HCT116 (cell line): ENCODE data around the gene ZNF718. TPM values are rescaled to one million over a fixed set of nuclear protein-coding genes. Genes with fewer than 3 reads are reported as not detected.

ENCODE experiments used
- ATAC-seq: fragments of 200-7000 bp; cut with Tn5 transposase; 2 replicates; pipeline ENCODE4 v1.9.1; 2020; ENCODE audit warnings: mild to moderate bottlenecking, moderate library complexity
- BruUV-seq: library from RNA; stranded (reverse); fragments of 400-500 nt; replicated peaks from 2 replicates; lab custom pipeline; 2021; lab: Mats Ljungman, UMichigan
- CTCF ChIA-PET: fragments of 300-600 bp; sonication (Branson Sonifier 250); formaldehyde crosslinking; loops from one replicate; lab custom pipeline; 2021; ENCODE audit warnings: antibody characterized with exemption; lab: Charles Lee
- POLR2A ChIA-PET: fragments of 300-600, 350-600 bp; sonication (Branson Sonifier 250); formaldehyde crosslinking; loops from one replicate; lab custom pipeline; 2021; ENCODE audit warnings: antibody characterized with exemption; lab: Charles Lee
- RAD21 ChIA-PET, 2 experiments: fragments of 300-600 bp; sonication (Branson Sonifier 250); formaldehyde crosslinking; loops; one replicate each; lab custom pipeline; 2023; ENCODE audit warnings: low total read pairs in 2 of 2; ENCODE audit not compliant: uncharacterized antibody in 2 of 2, unreplicated experiment in 2 of 2, low non-redundant PET in 1 of 2; lab: Charles Lee
- DNase-seq: peaks from one replicate; pipeline ENCODE4 v3.0.0-alpha.2; 2010; ENCODE audit warnings: low read depth, low spot score
- H2AFZ ChIP-seq: fragments of 200-600 bp; shearing (Covaris generic), sonication (generic); 2 replicates; pipeline ENCODE4 v1.6.1; 2017; ENCODE audit warnings: low read depth, mixed run types, mixed read lengths, antibody characterized with exemption, low read length; ENCODE audit not compliant: poor library complexity, severe bottlenecking
- H3K27ac ChIP-seq: 2 replicates; pipeline ENCODE4 v1.5.1; 2012; ENCODE audit warnings: low read depth, low read length
- H3K27me3 ChIP-seq: fragments of 200-600 bp; sonication (generic); 2 replicates; pipeline ENCODE4 v1.6.1; 2016; ENCODE audit warnings: mixed run types, low read length, mixed read lengths; ENCODE audit not compliant: insufficient read depth
- H3K36me3 ChIP-seq, 2 experiments: fragments of 200-500 bp in 1 of 2; fragments of 200-600 bp in 1 of 2; sonication (Bioruptor generic) in 1 of 2; sonication (generic) in 1 of 2; 2 replicates each; pipeline versions ENCODE4 v1.5.1 to v1.6.1; 2014 to 2016; ENCODE audit warnings: low read length in 2 of 2, inconsistent platforms in 1 of 2, mixed read lengths in 1 of 2, mixed run types in 1 of 2; ENCODE audit not compliant: insufficient read depth in 2 of 2, control insufficient read depth in 1 of 2
- H3K4me1 ChIP-seq, 2 experiments: fragments of 200-600 bp in 1 of 2; sonication (generic) in 1 of 2; 2 replicates each; pipeline versions ENCODE4 v1.5.1 to v1.6.1; 2012 to 2017; ENCODE audit warnings: low read length in 2 of 2, inconsistent platforms in 1 of 2, mild to moderate bottlenecking in 1 of 2, mixed read lengths in 1 of 2, mixed run types in 1 of 2, moderate library complexity in 1 of 2; ENCODE audit not compliant: insufficient read depth in 2 of 2, control insufficient read depth in 1 of 2
- H3K4me2 ChIP-seq: fragments of 200-600 bp; sonication (generic); 2 replicates; pipeline ENCODE4 v1.6.1; 2017; ENCODE audit warnings: mixed run types, low read length, mixed read lengths
- H3K4me3 ChIP-seq, 2 experiments: fragments of 200-600 bp in 1 of 2; sonication (generic) in 1 of 2; replicated peaks in 1 of 2; 2 replicates each; pipeline ENCODE4 v1.5.1; 2011 to 2016; ENCODE audit warnings: low read length in 2 of 2, control low read depth in 1 of 2, low read depth in 1 of 2, mild to moderate bottlenecking in 1 of 2, mixed read lengths in 1 of 2, mixed run types in 1 of 2
- H3K79me2 ChIP-seq: fragments of 200-600 bp; sonication (generic); 2 replicates; pipeline ENCODE4 v1.6.1; 2017; ENCODE audit warnings: mild to moderate bottlenecking, mixed run types, low read length, moderate library complexity, mixed read lengths; ENCODE audit not compliant: insufficient read depth
- H3K9ac ChIP-seq: fragments of 200-600 bp; sonication (generic); 2 replicates; pipeline ENCODE4 v1.6.1; 2016; ENCODE audit warnings: low read length, mixed read lengths
- H3K9me2 ChIP-seq: fragments of 200-600 bp; sonication (generic), shearing (Covaris generic); 2 replicates; pipeline ENCODE4 v1.6.1; 2017; ENCODE audit warnings: mixed run types, mild to moderate bottlenecking, moderate library complexity; ENCODE audit not compliant: insufficient read depth
- H3K9me3 ChIP-seq, 2 experiments: fragments of 200-500 bp in 1 of 2; fragments of 200-600 bp in 1 of 2; sonication (Bioruptor generic) in 1 of 2; sonication (generic) in 1 of 2; 2 replicates each; pipeline ENCODE4 v1.6.1; 2014 to 2017; ENCODE audit warnings: low read length in 2 of 2, mixed read lengths in 2 of 2, inconsistent platforms in 1 of 2, low read depth in 1 of 2, mild to moderate bottlenecking in 1 of 2, mixed run types in 1 of 2, moderate library complexity in 1 of 2; ENCODE audit not compliant: control insufficient read depth in 1 of 2, insufficient read depth in 1 of 2
- H4K20me1 ChIP-seq: fragments of 200-600 bp; sonication (generic), shearing (Covaris generic); 2 replicates; pipeline ENCODE4 v1.6.1; 2017; ENCODE audit warnings: mixed run types, mild to moderate bottlenecking, moderate library complexity; ENCODE audit not compliant: insufficient read depth
- CTCF ChIP-seq, 3 experiments: fragments of 200-600 bp in 1 of 3; sonication (generic) in 1 of 3; IDR thresholded peaks in 2 of 3; conservative IDR thresholded peaks in 1 of 3; 2 replicates each; pipeline ENCODE4 v1.5.1; 2012 to 2017; ENCODE audit warnings: low read depth in 2 of 3, low read length in 2 of 3, antibody characterized with exemption in 1 of 3, borderline replicate concordance in 1 of 3, control low read depth in 1 of 3, mild to moderate bottlenecking in 1 of 3, mixed read lengths in 1 of 3, mixed run types in 1 of 3, moderate library complexity in 1 of 3; ENCODE audit not compliant: insufficient read depth in 1 of 3
- ELF1 ChIP-seq: IDR thresholded peaks from 2 replicates; pipeline ENCODE4 v1.6.1; 2012; ENCODE audit warnings: low read depth, borderline replicate concordance
- EZH2phosphoT487 ChIP-seq: fragments of 200-600 bp; IDR thresholded peaks from 2 replicates; pipeline ENCODE4 v1.6.1; 2018; ENCODE audit warnings: antibody characterized with exemption, borderline replicate concordance
- POLR2AphosphoS5 ChIP-seq: IDR thresholded peaks from 2 replicates; pipeline ENCODE4 v1.6.1; 2011; ENCODE audit warnings: mild to moderate bottlenecking, low read depth, low read length, moderate library complexity
- RAD21 ChIP-seq: IDR thresholded peaks from 2 replicates; pipeline ENCODE4 v1.6.1; 2012; ENCODE audit warnings: low read depth, mild to moderate bottlenecking
- REST ChIP-seq: IDR thresholded peaks from 2 replicates; pipeline ENCODE4 v1.6.1; 2012; ENCODE audit warnings: low read depth
- YY1 ChIP-seq: IDR thresholded peaks from 2 replicates; pipeline ENCODE4 v1.6.1; 2011; ENCODE audit warnings: low read length, low read depth, moderate library complexity, mild to moderate bottlenecking; ENCODE audit not compliant: insufficient replicate concordance; ENCODE audit errors: extremely low read depth
- ZNF274 ChIP-seq: fragments of 200-500 bp; sonication (Bioruptor generic); IDR thresholded peaks from 2 replicates; pipeline ENCODE4 v1.6.1; 2014; ENCODE audit warnings: mild to moderate bottlenecking, low read depth, low read length, inconsistent platforms
- intact Hi-C: fragments of 100-400 bp; cut with micrococcal nuclease; formaldehyde crosslinking; loops from 2 replicates; pipeline ENCODE4 v1.10.0; 2022
- total RNA-seq: library from RNA; stranded (reverse); gene quantifications from one replicate; pipeline ENCODE4 v1.2.1, GENCODE V29; 2021; ENCODE audit not compliant: unreplicated experiment

ZNF718 gene
- total RNA-seq, 1 experiment from 2014 or later: 0.07 TPM

- no peak overlapping the region for H3K27ac ChIP-seq
- no peak for ATAC-seq
- CTCF ChIA-PET: no interaction called here
Measured at GRCh38 chr4:139691-140090, 15.4 kb downstream of the ZNF718 start.

More at GRCh38 chr4:139691-140090, 15.4 kb downstream of the ZNF718 start:
- Histone ChIP-seq H2AFZ (no peak overlapping the region), H4K20me1 (no peaks in the 10 kb centered on the region), H3K27me3 (no peaks in the 10 kb centered on the region), H3K9me3 (peaks cover 0 to 11% of the 10 kb centered on the region in 2 experiments; a peak in 1 of 4 replicates), H3K9ac (no peak overlapping the region), H3K36me3 (no peaks in the 10 kb centered on the region), H3K9me2 (no peaks in the 10 kb centered on the region), H3K4me2 (no peak overlapping the region), H3K79me2 (no peaks in the 10 kb centered on the region), H3K4me1 (no peaks in the 10 kb centered on the region), H3K4me3 (no peak overlapping the region)
- intact Hi-C loops: no loop called here
- DNase-seq: no peak
- no TSS peak for BruUV-seq
- TF ChIP-seq RAD21 (no peak), REST (no peak), CTCF (IDR thresholded peaks at IDR 0.05 in 2 of 3, conservative IDR thresholded peaks at IDR 0.05 in 1 of 3; ENCODE audit: borderline replicate concordance in 1 of 3, insufficient read depth in 1 of 3, low read depth in 2 of 3, low read length in 2 of 3) (no peak), ZNF274 (no peak), POLR2AphosphoS5 (no peak), ELF1 (no peak), EZH2phosphoT487 (no peak), YY1 (no peak)
- RAD21 ChIA-PET: no interaction called here
- POLR2A ChIA-PET: no interaction called here
